ENCODE measurements around the gene ATP5IF1.

ATP5IF1 gene

GRCh38 chr1:28247612-28248272, 11.8 kb downstream of the ATP5IF1 start:
- DNase-seq (ENCODE audit: low spot score in 2 of 2), result no peak
- ATAC-seq (ENCODE audit: low read depth), result no peak
- no peaks in the 10 kb centered on the region for H3K36me3 Mint-ChIP-seq
- no peaks in the 10 kb centered on the region for H3K27me3 Mint-ChIP-seq
- H3K9me3 Mint-ChIP-seq, result no peaks in the 10 kb centered on the region
- H3K27ac Mint-ChIP-seq, result peak overlapping the region; percentile 96
- H3K4me1 Mint-ChIP-seq, result peaks cover 35% of the 10 kb centered on the region
- H3K4me3 Mint-ChIP-seq, result peak overlapping the region; percentile 90

DNA sequence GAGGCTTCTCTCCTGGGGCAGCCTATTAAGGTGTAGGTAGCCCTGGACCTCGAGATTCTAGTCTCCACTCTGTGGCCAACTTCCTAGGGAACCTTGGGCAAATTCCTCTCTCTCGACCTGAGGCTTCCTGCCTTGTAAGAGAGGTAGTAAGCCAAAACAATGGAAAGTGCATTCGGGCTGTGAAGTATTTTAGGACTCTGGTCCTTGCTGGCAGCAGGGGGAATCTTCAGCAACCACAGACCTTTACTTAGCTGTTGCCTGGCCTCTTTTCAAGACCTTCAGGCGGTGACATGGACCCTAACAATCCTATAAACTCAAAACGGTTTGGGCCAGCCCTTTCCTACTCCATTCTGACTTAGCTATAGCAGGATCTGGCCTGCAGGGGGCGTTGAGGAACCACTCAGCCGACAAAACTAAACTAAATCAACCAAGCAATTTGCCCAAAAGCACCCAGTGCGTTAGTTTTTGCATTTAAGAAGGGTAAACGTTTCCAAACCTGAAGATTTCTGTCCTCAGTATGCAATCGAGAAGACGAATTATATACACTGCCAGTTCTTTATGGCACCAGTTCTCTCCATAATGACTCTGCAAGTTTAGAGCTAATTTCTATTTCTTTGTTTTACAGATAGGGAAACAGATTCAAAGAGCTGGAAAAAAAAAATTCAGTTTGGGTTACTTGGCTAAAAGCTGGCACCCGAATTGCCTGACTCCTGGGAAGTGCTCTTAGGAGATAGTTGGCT, 12.5 kb downstream of the ATP5IF1 start:
- peaks cover 32% of the 10 kb centered on the region for H3K4me1 Mint-ChIP-seq
- ATAC-seq (ENCODE audit: low read depth) (peak; percentile 15), DNase-seq (ENCODE audit: low spot score in 2 of 2) (peak; percentile 75 to 77)
- peak overlapping the region; percentile 76 for H3K4me3 Mint-ChIP-seq
- H3K27me3 Mint-ChIP-seq, result no peaks in the 10 kb centered on the region
- H3K9me3 Mint-ChIP-seq, result no peaks in the 10 kb centered on the region
- peak overlapping the region; percentile 96 for H3K27ac Mint-ChIP-seq
- H3K36me3 Mint-ChIP-seq, result no peaks in the 10 kb centered on the region

DNA sequence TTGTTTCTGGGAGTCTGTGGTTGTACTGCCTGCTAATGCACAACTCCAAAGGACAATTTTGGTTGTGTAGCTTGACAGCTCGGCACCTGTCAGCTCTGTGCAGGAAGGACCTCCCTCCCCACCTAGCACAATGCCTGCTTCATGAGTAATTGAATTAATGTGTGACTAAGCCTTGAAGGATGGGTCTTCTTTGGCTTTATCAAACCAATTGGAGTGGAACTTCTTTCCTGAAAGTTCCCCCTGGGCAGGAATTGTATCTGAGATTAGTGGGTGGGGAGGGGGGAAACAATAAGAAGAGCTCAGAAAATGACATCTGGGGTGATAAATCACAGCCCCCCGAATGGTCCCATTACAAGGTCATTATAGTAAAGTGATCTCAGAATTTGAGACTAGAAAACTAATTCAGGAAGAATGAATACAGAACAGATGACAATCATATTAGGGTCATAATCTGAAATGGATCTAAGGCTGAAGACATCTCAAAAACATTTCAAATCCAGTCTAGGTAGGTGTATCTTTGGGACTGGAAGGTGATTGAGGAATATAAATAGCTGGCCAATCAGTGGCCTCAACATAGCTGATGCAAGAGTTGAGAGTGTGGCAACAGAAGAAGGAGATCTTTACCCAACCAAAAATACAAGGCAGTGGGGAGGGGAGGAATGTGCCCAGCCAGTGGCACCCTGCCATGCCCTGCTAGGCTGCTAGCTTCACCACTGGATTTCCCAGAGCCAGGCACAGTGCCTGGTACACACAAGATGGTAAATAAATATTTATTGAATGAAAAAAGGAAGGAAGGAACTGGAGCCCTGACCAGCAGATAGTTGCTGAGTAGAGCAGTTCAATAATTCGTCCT, 13.3 kb downstream of the ATP5IF1 start:
- no peak for DNase-seq (ENCODE audit: low spot score in 2 of 2)

DNA sequence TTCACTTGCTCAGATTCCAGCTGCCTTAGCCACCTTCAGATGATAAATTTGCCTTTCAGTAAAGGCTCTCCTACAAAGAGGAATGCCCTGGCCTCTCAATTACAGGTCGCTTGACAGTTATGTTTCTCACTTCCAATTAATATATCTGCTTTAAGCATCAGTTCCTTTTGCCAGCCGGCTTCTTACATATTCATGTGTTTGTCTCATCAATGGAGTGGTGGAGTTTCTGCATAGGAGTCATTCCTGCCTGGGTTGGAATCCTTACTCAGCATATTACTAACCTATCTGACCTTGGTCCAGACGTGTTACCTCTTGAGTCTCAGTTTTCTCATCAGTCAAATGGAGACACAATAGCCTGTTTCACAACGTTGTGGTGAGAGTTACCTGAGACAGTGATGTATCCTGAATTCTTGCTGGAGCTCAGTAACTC, 14.0 kb downstream of the ATP5IF1 start:
- ATAC-seq (ENCODE audit: low read depth), result no peak
- no peak for DNase-seq (ENCODE audit: low spot score in 2 of 2)
- Mint-ChIP-seq H3K27me3 (no peaks in the 10 kb centered on the region), H3K27ac (no peak overlapping the region), H3K9me3 (no peaks in the 10 kb centered on the region), H3K36me3 (no peaks in the 10 kb centered on the region), H3K4me1 (peaks cover 25% of the 10 kb centered on the region), H3K4me3 (no peak overlapping the region)

More for the DNA sequence above, 13.3 kb downstream of the ATP5IF1 start:
- Mint-ChIP-seq H3K4me3 (peak overlapping the region; percentile 76), H3K9me3 (no peaks in the 10 kb centered on the region), H3K27me3 (no peaks in the 10 kb centered on the region), H3K4me1 (peaks cover 27% of the 10 kb centered on the region), H3K27ac (no peak overlapping the region), H3K36me3 (no peaks in the 10 kb centered on the region)
- no peak for ATAC-seq (ENCODE audit: low read depth)

GRCh38 chr1:28256197-28256827, 20.4 kb downstream of the ATP5IF1 start:
- ATAC-seq (ENCODE audit: low read depth), result no peak
- Mint-ChIP-seq H3K9me3 (no peaks in the 10 kb centered on the region), H3K4me3 (no peak overlapping the region), H3K4me1 (peaks cover 10% of the 10 kb centered on the region), H3K27ac (no peak overlapping the region), H3K36me3 (no peaks in the 10 kb centered on the region), H3K27me3 (no peaks in the 10 kb centered on the region)
- no peak for DNase-seq (ENCODE audit: low spot score in 2 of 2)

DNA sequence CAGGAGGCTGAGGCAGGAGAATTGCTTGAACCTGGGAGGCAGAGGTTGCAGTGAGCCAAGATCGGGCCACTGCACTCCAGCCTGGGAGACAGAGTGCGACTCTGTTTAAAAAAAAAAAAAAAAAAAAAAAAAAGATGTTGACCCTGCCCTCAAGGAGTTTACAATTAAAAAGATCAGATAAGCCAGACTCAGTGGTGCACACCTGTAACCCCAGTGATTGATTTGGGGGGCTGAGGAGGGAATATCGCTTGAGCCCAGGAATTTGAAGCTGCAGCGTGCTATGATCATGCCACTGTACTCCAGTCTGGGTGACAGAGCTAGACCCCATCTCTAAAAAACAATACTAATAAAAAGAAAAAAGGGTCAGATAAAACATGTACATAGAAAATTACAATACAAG, 21.8 kb downstream of the ATP5IF1 start:
- DNase-seq (ENCODE audit: low spot score in 2 of 2) (no peak), ATAC-seq (ENCODE audit: low read depth) (no peak)
- Mint-ChIP-seq H3K27me3 (no peaks in the 10 kb centered on the region), H3K4me1 (peaks cover 12% of the 10 kb centered on the region), H3K9me3 (no peaks in the 10 kb centered on the region), H3K4me3 (no peak overlapping the region), H3K27ac (no peak overlapping the region), H3K36me3 (no peaks in the 10 kb centered on the region)

GRCh38 chr1:28258628-28259251, 22.8 kb downstream of the ATP5IF1 start:
- Mint-ChIP-seq H3K9me3 (no peaks in the 10 kb centered on the region), H3K27me3 (no peaks in the 10 kb centered on the region), H3K27ac (no peak overlapping the region), H3K36me3 (no peaks in the 10 kb centered on the region), H3K4me1 (peaks cover 15% of the 10 kb centered on the region), H3K4me3 (peak overlapping the region; percentile 80)
- ATAC-seq (ENCODE audit: low read depth) (no peak), DNase-seq (ENCODE audit: low spot score in 2 of 2) (no peak)

- peak within 1 kb of the TSS; percentile 80 for H3K4me3 Mint-ChIP-seq
Observed at GRCh38 chr1:28259252-28259933, 23.5 kb downstream of the ATP5IF1 start, which contains the start of gene SESN2. TSS of gene SESN2 (plus strand) at chr1:28259518. CDS start at chr1:28259848, 330 bp downstream.

GRCh38 chr1:28259934-28260802, 24.2 kb downstream of the ATP5IF1 start:
- H3K27me3 Mint-ChIP-seq, result no peaks in the 10 kb centered on the region
- ATAC-seq (ENCODE audit: low read depth) (no peak), DNase-seq (ENCODE audit: low spot score in 2 of 2) (peak in 1 of 2 donors; percentile 48)
- H3K4me1 Mint-ChIP-seq, result peaks cover 15% of the 10 kb centered on the region
- no peaks in the 10 kb centered on the region for H3K36me3 Mint-ChIP-seq
- H3K9me3 Mint-ChIP-seq, result no peaks in the 10 kb centered on the region
- H3K4me3 Mint-ChIP-seq, result peak overlapping the region; percentile 80
- H3K27ac Mint-ChIP-seq, result no peak overlapping the region

More at GRCh38 chr1:28259252-28259933, 23.5 kb downstream of the ATP5IF1 start, which contains the start of gene SESN2:
- Mint-ChIP-seq H3K4me1 (peaks cover 15% of the 10 kb centered on the region), H3K36me3 (no peaks in the 10 kb centered on the region), H3K27ac (no peak within 1 kb of the TSS), H3K9me3 (no peaks in the 10 kb centered on the region), H3K27me3 (no peaks in the 10 kb centered on the region)
- ATAC-seq (ENCODE audit: low read depth) (peak; percentile 97), DNase-seq (ENCODE audit: low spot score in 2 of 2) (peak; percentile 98 to 99)

DNA sequence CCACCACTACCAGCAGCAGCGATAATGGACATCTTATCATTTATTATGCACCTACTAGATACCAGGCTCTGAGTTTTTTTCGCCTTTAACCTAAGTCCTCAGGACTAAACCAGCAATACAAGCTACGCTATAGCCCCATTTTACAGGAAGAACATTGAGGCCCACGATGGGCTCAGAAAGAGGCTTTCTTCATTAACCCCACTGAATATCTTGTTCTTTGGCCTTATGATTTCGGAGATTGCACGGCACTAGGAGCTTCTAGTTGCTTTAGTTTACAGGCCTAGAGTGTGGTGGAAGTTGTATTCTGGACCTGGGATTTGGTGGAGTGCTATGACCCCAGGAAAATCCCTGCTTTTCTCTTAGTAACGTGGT, 24.9 kb downstream of the ATP5IF1 start:
- no peak for ATAC-seq (ENCODE audit: low read depth)
- Mint-ChIP-seq H3K4me3 (peak overlapping the region; percentile 80), H3K4me1 (peaks cover 15% of the 10 kb centered on the region), H3K36me3 (no peaks in the 10 kb centered on the region), H3K9me3 (no peaks in the 10 kb centered on the region), H3K27ac (no peak overlapping the region), H3K27me3 (no peaks in the 10 kb centered on the region)
- DNase-seq (ENCODE audit: low spot score in 2 of 2), result no peak

GRCh38 chr1:28264897-28265296, 29.0 kb downstream of the ATP5IF1 start:
- no peak for DNase-seq (ENCODE audit: low spot score in 2 of 2)
- H3K9me3 Mint-ChIP-seq, result no peaks in the 10 kb centered on the region
- no peak overlapping the region for H3K4me3 Mint-ChIP-seq
- H3K4me1 Mint-ChIP-seq, result peaks cover 15% of the 10 kb centered on the region
- no peaks in the 10 kb centered on the region for H3K27me3 Mint-ChIP-seq
- H3K36me3 Mint-ChIP-seq, result no peaks in the 10 kb centered on the region
- H3K27ac Mint-ChIP-seq, result no peak overlapping the region
- ATAC-seq (ENCODE audit: low read depth), result no peak

DNA sequence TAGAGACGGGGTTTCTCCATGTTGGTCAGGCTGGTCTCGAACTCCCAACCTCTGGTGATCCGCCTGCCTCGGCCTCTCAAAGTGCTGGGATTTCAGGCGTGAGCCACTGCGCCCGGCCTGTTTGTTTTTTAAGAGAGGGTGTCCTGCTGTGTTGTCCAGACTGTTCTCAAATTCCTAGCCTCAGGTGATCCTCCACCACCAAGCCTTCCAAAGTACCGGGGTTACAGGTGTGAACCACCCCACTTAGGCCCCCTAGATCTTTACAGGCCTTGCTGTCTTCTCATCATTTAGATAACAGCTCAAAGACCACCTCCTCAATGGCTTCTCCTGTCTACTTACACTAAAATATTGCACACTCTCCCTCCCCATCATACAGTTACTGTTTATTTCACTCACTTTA, 29.7 kb downstream of the ATP5IF1 start:
- Mint-ChIP-seq H3K4me1 (peaks cover 15% of the 10 kb centered on the region), H3K27ac (no peak overlapping the region), H3K27me3 (no peaks in the 10 kb centered on the region), H3K36me3 (peaks cover 2% of the 10 kb centered on the region), H3K9me3 (no peaks in the 10 kb centered on the region), H3K4me3 (no peak overlapping the region)
- DNase-seq (ENCODE audit: low spot score in 2 of 2) (no peak), ATAC-seq (ENCODE audit: low read depth) (no peak)

Data from memory B cell (primary cell).